NCI-H2196 (cell line): Measurements from ENCODE around the gene CHRNA5.
A peak's percentile ranks its signal among the peaks of the same experiment; 100 is the strongest.
"Not testable (repeated sequence)": the region's sequence is repeated elsewhere in the genome, so short reads cannot be mapped to it uniquely, and the experiment has no call there.

Source experiments
- DNase-seq: peaks from one replicate; lab custom pipeline; 2025; ENCODE audit not compliant: unreplicated experiment; lab: John Stamatoyannopoulos, UW

CHRNA5 gene

GRCh38 chr15:78564743-78565096, 600 bp upstream of the CHRNA5 start:
- no peak for DNase-seq

DNA sequence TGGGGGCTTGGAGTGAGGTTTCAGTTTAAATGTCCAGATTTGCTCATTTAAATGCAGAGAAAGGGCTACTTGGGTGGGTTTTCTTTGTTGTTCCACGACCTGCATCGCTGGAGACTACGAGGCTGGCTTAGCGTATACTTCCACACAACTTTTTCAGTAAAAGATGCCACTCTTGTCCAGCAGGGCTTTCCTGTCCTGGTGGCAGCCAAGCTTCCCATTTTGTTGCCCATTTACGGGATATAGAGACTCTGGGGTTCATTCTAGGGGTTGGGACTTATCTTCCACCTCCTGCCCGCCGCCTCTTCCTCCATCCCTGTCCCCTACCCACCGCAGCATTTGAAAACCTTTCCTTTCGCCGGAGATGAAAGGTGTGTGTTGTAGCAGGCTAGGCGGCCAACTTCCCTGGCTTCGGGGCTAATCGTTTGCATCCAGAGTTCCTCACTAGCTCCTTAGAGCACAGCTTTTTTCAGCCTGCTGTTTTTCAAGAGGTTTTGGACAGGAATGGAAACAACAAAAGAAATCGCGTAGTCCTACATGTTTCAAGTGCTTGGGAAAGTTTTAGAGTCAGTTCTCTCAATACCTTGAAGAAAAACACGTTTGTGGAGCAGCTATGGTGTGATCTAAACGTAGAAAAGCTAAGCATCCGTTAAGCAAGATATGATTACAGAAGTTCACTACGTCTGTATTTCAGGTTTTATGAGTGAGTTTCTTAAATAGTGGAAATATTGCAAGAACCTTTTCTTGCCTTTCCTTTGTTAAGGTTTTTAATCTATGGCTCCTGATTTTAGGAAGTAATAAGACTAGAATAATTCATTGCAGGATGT, 843 bp downstream of the CHRNA5 start:
- no peak for DNase-seq

DNA sequence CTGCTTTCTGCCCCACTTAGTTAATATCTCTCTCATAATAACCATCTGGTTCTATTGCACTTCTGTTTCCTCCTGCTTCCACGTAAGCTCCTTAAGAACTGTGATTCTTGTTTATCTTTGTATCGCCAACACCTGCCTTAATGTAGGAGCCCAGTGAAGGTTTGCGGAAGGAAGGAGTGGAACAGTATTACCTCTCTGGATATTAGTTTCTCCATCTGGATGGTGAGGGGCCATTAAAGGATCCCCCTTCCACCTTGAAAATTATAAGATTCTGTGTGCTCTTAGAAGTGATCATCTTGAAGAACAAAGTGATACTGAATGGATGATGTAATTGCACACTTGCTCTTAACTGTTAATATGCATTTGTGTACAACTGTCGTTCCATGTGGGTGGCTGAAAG, 2.2 kb downstream of the CHRNA5 start:
- DNase-seq = no peak

- no peak for DNase-seq
Measured at GRCh38 chr15:78570710-78571109, 5.4 kb downstream of the CHRNA5 start.

- no peak for DNase-seq
Measured at GRCh38 chr15:78571382-78571781, 6.1 kb downstream of the CHRNA5 start.

GRCh38 chr15:78573416-78573815, 8.1 kb downstream of the CHRNA5 start:
- DNase-seq = no peak

DNA sequence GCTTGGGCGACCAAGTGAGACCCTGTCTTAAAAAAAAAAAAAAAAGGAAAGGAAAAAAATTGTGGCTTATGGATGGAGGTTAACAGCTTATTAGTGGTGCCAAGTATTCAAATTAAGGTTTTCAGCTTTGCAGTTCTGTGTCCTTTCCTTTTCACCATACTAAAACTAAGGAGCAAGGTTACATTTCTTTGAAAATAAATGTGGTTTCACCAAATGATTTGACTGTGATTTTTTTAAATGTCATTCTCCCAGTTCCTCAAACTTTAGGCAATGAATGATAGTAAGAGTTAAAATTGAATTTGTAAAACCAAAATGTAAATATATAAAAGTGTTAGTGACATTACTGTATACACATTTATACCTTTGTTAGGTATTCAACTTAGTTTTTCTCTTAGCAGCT, 9.6 kb downstream of the CHRNA5 start:
- no peak for DNase-seq

DNA sequence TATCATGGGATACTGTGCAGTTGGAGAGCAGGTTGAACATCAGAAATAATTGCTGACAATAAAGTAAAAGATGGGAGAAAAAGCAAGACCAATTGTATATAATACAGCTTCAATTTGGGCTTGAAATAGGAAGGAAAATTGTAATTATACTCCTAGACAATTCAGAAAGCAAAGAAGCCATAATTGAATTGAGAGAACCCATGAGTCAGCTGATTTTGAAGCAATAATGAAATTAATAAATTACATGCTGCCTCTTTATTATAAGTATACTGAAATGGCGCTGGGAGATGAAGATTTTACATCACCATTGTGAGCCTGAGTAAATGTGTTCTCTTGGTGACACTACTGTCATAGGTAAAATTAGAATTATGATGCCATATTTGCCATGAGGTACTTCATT, 32.3 kb downstream of the CHRNA5 start:
- DNase-seq = no peak

DNA sequence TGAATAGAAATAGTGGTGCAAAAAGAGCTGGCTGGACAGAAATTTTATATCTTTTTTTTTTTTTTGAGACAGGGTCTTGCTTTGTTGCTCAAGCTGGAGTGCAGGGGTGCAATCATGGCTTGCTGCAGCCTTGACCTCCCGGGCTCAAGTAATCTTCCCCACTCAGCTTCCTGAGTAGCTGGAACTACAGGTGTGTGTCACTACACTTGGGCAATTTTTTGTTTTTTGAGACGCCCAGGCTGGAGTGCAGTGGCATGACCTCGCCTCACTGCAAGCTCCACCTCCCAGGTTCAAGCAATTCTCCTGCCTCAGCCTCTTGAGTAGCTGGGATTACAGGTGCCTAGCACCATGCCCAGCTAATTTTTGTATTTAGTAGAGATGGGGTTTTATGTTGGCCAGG, 33.0 kb downstream of the CHRNA5 start:
- DNase-seq = no peak

GRCh38 chr15:78599189-78599588, 33.9 kb downstream of the CHRNA5 start:
- no peak for DNase-seq

DNA sequence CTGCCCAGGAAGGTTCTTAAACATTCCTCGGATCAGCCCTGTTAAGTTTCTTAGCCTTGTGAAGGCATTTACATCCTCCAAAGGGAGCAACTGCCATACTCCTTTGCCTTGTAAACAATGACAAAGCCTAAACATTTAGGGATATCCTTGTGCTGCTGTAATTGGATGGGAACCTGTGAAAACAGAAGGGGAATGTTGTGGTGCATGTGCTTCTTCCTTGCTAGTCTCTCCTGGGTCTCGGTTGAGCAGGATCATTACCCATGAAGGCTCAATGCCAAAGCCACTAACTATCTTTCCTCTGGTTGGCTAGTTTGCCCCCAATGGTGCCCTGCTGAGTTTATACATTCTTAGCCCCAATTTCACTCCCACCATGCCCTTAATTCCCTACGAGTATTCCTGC, 38.1 kb downstream of the CHRNA5 start:
- no peak for DNase-seq

DNA sequence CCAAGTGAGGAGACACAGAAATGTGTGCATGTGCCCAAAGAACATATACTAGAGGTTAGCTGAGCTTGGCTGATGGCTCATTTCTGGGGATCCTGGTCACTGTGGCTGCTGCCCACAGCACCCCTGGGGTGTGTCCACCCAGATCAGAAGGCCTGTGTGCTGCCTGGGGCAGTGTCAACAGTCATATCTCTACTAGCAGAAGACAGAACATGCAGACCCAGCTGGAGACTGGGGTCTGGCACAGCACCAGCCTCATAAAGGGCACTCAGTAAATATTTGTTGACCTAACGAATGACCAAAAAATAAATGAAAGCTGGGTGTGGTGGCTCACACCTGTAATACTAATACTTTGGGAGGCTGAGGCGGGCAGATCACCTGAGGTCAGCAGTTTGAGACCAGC, 39.1 kb downstream of the CHRNA5 start:
- no peak for DNase-seq

- no peak for DNase-seq
Measured at GRCh38 chr15:78605201-78605600, 39.9 kb downstream of the CHRNA5 start.

GRCh38 chr15:78605680-78606079, 40.4 kb downstream of the CHRNA5 start:
- DNase-seq = no peak

GRCh38 chr15:78609551-78609950, 44.2 kb downstream of the CHRNA5 start:
- not testable (repeated sequence) for DNase-seq

- DNase-seq = no peak
Measured at GRCh38 chr15:78614021-78614420, 48.7 kb downstream of the CHRNA5 start.

DNA sequence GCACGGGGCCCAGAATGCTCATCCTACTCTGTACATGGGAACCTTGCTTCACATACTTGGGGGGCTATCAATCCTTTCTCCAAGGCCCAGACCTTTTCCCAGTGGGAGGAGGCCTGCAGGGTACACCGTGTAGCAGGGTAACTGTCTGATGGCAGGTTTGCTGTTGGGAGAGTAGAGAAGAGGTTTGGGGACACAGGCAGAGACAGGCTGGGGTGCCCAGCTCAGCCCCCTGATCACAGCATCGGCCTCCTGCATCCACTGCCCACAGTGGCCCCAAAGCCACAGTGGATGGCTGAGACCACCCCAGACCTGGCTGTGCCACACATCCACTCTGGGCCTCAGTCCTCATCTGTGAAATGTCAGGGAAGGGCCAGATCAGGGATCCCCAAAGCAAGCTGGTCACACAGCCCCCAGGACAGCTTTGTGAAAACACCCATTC, 49.9 kb downstream of the CHRNA5 start:
- DNase-seq = no peak

DNA sequence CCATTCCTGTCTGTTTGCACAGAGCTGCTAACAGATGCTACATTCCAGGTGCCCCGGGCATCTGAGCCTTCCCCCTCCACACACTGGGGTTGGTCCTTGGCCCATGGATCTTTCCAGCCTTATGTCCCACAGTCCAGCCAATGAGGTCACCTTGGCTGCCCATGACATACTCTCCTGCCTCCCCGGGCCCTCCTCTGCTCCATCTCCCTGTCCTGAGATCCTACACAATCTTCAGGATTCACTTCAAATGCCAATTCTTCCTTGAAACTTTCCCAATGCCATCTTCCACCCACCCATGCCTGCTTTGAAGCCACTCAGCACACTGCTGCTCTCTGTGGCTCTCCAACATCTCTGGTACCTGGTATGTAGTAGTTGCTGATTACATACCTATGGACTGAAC, 51.2 kb downstream of the CHRNA5 start:
- DNase-seq = no peak

GRCh38 chr15:78617076-78617475, 51.8 kb downstream of the CHRNA5 start:
- DNase-seq = no peak

- peak; percentile 11 for DNase-seq
Measured at GRCh38 chr15:78617516-78617915, 52.2 kb downstream of the CHRNA5 start.

- no peak for DNase-seq
Measured at GRCh38 chr15:78618064-78618463, 52.7 kb downstream of the CHRNA5 start.

- peak; percentile 84 for DNase-seq
Measured at GRCh38 chr15:78618490-78618934, 53.2 kb downstream of the CHRNA5 start.
